NCI-H82 treated with DMSO at 0.1 percent for 48 hours (cell line): Measurements from ENCODE around the gene UTS2.

Experiments
- DNase-seq: peaks from one replicate; lab custom pipeline; 2025; ENCODE audit not compliant: unreplicated experiment; lab: John Stamatoyannopoulos, UW

The UTS2 gene

GRCh38 chr1:7863756-7864328, 11.0 kb upstream of the UTS2 start:
- no peak for DNase-seq

GRCh38 chr1:7862211-7863060, 9.6 kb upstream of the UTS2 start:
- DNase-seq = no peak

- DNase-seq = no peak
These were observed 8.6 kb upstream of the UTS2 start for GRCh38 chr1:7861452-7861851.

GRCh38 chr1:7860130-7860529, 7.3 kb upstream of the UTS2 start:
- no peak for DNase-seq

- DNase-seq = no peak
These were observed 6.5 kb upstream of the UTS2 start for GRCh38 chr1:7859406-7859805.

DNA sequence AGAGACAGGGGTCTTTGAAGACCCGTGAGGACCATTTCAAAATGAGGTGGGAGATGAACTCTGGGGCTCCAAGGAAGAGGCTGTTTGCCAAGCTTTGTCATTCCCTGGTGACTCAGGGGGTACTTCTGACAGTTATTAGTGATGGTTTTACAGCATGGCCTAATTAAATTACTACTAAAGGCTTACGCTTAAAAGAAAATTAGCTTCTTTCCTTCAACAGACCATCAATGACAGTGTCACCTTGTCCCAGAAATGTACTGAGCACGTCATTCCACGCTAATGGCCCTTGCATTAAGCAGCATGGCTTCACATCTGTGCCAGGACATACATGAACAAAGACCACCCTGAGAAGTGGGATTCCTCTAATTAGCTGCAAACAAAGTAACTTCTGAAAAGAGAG, 5.1 kb upstream of the UTS2 start:
- DNase-seq = no peak

DNA sequence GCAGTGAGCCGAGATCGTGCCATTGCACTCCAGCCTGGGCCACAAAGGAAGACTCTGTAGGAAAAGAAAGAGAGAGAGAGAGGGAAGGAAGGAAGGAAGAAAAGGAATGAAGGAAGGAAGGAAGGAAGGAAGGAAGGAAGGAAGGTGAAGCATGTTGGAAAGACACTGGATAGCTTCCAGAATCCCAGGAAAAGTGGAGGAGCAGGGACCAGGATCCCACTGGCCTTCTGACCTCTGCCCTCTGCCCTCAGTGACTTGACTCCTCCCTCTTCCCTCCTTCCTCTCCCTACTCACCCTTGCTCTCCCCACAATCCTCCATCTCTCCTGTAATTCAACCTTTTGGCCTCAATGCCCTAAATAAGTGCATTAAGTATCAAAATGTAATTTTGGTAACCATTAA, 4.1 kb upstream of the UTS2 start:
- no peak for DNase-seq

DNA sequence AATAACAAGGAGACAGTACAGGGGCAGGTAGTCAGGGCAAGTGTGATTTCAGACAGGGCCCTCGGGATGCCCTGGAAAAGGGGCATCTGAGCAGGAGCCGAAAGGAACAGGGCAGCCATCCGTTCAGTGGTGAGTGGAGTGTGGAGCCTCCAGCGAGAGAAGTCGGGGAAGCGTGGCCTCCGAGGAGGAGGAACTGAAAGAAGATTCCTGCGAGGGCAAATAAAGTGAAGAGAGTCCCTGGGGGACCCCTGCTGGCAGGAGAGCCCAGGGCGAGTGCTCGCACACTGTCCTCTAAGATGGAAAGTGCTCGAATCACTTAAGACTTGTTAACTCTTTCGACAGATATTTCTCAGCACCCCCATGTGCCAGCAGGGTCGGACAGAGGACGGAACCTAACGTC, 3.5 kb upstream of the UTS2 start:
- no peak for DNase-seq

- DNase-seq = no peak
These were observed 790 bp upstream of the UTS2 start for GRCh38 chr1:7853684-7854026.

GRCh38 chr1:7850786-7851185, 2.1 kb downstream of the UTS2 start:
- DNase-seq = no peak

GRCh38 chr1:7847599-7847998, 5.3 kb downstream of the UTS2 start:
- DNase-seq = no peak

DNA sequence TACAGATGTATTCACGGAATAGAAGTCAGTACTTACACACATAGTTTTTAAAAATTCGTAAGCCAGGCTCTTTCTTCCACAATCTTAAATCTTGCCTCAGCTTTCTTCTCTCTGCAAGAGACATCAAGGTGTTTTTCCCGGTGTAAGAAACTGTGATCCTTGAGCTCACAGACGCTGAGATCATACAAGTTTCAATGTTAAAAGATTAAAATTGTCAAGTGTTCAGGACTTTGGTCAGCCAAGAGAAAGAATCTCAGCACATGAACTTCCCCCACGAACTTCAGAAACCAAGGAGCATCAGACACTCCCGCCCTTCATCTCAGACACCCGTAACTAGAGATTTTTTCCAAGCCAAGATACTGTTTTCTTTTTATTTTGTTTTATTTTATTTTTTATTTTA, 6.2 kb downstream of the UTS2 start:
- no peak for DNase-seq

DNA sequence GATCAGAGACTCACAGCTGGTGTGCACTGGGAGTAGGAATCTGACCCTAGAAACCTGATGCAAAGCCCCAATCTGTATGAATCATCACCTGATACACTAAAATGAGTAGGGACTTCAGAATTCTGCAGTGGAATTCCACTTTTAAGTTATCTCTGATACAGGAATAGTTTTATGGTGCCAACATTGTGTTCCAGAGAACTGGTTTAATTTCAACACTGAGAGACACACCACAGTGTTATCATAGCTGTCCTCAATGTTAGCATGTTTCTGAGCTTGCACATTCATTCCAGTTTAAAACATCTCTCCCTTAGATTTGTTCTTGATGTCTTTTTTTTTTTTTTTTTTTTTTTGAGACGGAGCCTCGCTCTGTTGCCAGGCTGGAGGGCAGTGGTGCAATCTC, 7.1 kb downstream of the UTS2 start:
- DNase-seq = no peak

DNA sequence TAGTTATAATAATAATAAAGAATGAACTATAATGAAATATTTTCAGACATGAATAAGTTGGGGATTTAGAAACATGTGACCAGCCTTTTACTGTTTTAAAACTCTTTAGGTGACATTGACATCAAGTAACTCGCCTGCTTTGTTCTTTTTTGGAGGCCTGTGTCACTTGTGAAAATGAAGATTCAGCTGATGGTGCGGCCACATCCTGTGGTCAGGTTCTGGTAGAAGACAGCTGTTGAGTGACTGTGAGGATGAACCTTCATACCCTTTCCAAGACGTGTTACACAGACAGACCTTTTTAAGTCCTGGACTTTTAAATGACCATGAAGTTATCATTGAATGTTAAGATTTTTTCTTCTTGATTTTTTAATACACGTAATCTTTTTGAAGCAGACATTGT, 10.3 kb downstream of the UTS2 start:
- DNase-seq = no peak

DNA sequence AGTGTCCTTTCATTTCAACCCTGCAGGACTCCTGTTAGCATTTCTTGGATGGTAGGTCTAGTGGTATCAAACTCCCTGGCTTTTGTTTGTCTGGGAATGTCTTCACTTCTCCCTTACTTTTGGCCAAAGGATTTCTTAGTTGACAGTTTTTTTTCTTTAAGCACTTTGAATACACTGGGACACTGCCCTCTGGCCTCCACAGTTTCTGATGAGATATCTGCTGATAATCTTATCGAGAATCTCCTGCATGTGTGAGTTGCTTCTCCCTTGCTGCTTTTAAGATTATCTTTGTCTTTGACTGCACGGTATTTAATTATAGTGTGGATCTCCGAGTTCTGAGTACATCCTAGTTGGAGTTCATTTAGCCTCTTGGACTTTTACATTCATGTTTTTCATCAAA, 13.3 kb downstream of the UTS2 start:
- DNase-seq = no peak

GRCh38 chr1:7838714-7839113, 14.2 kb downstream of the UTS2 start:
- DNase-seq = no peak

DNA sequence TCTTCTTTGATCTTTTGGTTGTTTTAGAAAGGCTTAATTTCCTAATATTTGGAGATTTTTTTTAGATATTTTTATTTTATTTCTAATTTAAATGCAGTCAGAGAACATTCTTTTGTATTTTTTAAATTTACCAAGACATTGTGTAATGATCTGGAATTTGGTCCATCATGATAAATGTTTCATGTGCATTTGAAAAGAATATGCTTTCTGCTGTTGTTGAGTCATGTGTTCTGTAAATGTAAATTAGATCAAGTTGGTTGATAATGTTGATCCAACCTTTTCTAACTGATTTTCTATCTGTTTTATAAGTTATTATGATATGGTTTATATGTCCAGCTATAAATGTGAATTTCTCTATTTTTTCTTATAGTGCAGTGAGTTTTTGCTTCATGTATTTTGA, 19.8 kb downstream of the UTS2 start:
- no peak for DNase-seq

GRCh38 chr1:7831458-7831857, 21.4 kb downstream of the UTS2 start:
- DNase-seq = no peak

DNA sequence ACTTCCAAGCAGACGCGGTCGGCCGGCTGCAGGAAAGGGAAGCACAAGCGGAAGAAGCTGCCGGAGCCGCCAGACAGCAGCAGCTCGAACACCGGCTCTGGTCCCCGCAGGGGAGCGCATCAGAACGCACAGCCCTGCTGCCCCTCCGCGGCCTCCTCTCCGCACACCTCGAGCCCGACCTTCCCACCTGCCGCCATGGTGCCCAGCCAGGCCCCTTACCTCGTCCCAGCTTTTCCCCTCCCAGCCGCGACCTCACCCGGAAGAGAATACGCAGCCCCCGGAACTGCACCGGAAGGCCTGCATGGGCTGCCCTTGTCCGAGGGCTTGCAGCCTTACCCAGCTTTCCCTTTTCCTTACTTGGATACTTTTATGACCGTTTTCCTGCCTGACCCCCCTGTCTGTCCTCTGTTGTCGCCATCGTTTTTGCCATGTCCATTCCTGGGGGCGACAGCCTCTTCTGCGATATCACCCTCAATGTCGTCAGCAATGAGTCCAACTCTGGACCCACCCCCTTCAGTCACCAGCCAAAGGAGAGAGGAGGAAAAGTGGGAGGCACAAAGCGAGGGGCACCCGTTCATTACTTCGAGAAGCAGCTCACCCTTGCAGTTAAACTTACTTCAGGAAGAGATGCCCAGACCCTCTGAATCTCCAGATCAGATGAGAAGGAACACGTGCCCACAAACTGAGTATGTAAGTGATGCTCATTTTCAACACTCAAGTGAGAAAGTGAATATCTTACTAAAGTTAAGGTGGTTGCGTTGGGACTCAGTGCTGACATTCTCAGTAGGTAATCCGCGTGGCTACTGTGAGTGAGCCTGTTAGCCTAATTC, 25.5 kb downstream of the UTS2 start:
- no peak for DNase-seq

DNA sequence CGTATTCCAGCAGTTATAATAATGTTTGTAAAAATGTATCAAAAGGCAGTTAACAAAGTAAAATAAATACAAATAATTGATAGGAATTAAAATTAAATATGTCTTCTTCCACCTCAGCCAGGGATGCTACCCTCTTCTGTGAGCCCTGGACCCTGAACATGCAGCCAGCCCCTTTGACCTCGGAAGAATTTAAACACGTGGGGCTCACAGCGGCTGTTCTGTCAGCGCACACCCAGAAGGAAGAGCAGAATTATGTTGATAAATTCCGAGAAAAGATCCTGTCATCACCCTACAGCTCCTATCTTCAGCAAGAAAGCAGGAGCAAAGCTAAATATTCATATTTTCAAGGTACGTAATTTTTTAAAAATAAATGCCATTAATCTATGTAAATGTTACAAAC, 26.5 kb downstream of the UTS2 start:
- DNase-seq = no peak

GRCh38 chr1:7824701-7825100, 28.2 kb downstream of the UTS2 start:
- DNase-seq = no peak

- peak; percentile 9 for DNase-seq
These were observed 31.6 kb downstream of the UTS2 start for GRCh38 chr1:7821282-7821681.
